Central memory CD4-positive, alpha-beta T cell (primary cell): Measurements from ENCODE around the gene ELMO1.

ENCODE experiments used
- DNase-seq: peaks from one replicate; pipeline ENCODE4 v3.0.0; 2022

Gene ELMO1

GRCh38 chr7:36896956-36897590 lies 551.6 kb downstream of the ELMO1 start:
- DNase-seq: no peak

- no peak for DNase-seq
Observed at GRCh38 chr7:36896418-36896817, 552.2 kb downstream of the ELMO1 start.

- no peak for DNase-seq
Observed at GRCh38 chr7:36895192-36895591, 553.5 kb downstream of the ELMO1 start.

GRCh38 chr7:36894190-36894589 lies 554.5 kb downstream of the ELMO1 start:
- no peak for DNase-seq

GRCh38 chr7:36889182-36889581 lies 559.5 kb downstream of the ELMO1 start:
- no peak for DNase-seq

- DNase-seq: no peak
Observed at GRCh38 chr7:36887969-36888368, 560.7 kb downstream of the ELMO1 start.

GRCh38 chr7:36887233-36887632 lies 561.4 kb downstream of the ELMO1 start:
- DNase-seq: no peak

- no peak for DNase-seq
Observed at GRCh38 chr7:36884910-36885309, 563.8 kb downstream of the ELMO1 start.

GRCh38 chr7:36884351-36884750 lies 564.3 kb downstream of the ELMO1 start:
- DNase-seq: no peak

GRCh38 chr7:36881233-36881874 lies 567.3 kb downstream of the ELMO1 start:
- no peak for DNase-seq

- DNase-seq: no peak
Observed at GRCh38 chr7:36880108-36880507, 568.6 kb downstream of the ELMO1 start.

- no peak for DNase-seq
Observed at GRCh38 chr7:36879021-36879420, 569.6 kb downstream of the ELMO1 start.

- DNase-seq: no peak
Observed at GRCh38 chr7:36878288-36878687, 570.4 kb downstream of the ELMO1 start.

GRCh38 chr7:36875794-36876193 lies 572.9 kb downstream of the ELMO1 start:
- no peak for DNase-seq

GRCh38 chr7:36874041-36874440 lies 574.6 kb downstream of the ELMO1 start:
- no peak for DNase-seq

GRCh38 chr7:36871863-36872262 lies 576.8 kb downstream of the ELMO1 start:
- DNase-seq: no peak

- DNase-seq: no peak
Observed at GRCh38 chr7:36871355-36871738, 577.3 kb downstream of the ELMO1 start.

- no peak for DNase-seq
Observed at GRCh38 chr7:36870625-36871354, 577.9 kb downstream of the ELMO1 start.

- no peak for DNase-seq
Observed at GRCh38 chr7:36868727-36869411, 579.8 kb downstream of the ELMO1 start.

- peak; percentile 4 for DNase-seq
Observed at GRCh38 chr7:36865019-36865418, 583.6 kb downstream of the ELMO1 start.

GRCh38 chr7:36863901-36864701 lies 584.6 kb downstream of the ELMO1 start:
- DNase-seq: no peak

- no peak for DNase-seq
Observed at GRCh38 chr7:36862771-36863261, 585.8 kb downstream of the ELMO1 start.
